GM19238 (cell line): ENCODE measurements around the gene FAM219A.
"Not testable (repeated sequence)": the region's sequence is repeated elsewhere in the genome, so short reads cannot be mapped to it uniquely, and the experiment has no call there.

ENCODE experiments used
- DNase-seq: peaks from one replicate; pipeline ENCODE4 v3.0.0; 2011; ENCODE audit warnings: low spot score; ENCODE audit not compliant: insufficient read length

The FAM219A gene

GRCh38 chr9:34352957-34353356, 105.4 kb downstream of the FAM219A start:
- DNase-seq, result not testable (repeated sequence)

GRCh38 chr9:34352122-34352652, 106.2 kb downstream of the FAM219A start:
- not testable (repeated sequence) for DNase-seq

DNA sequence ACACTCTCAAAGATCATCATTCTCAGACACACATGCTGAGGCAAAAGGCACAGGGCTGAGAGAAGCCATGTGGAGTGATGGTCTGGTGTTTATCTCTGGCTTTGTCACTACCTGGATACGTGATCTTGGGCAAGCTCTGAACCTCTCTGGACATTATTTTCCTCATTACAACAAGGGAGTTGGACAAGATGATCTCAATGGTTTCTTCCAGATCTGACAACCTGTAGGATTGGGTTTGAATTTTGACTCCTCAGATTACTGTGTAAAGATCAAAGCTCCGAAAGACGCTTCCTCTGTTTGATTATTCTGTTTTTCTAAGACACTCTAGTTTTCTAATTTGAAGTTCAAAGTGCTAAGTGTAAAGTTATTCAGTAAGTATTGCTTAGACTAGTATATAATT, 109.0 kb downstream of the FAM219A start:
- no peak for DNase-seq
